LNCAP (cell line): ENCODE measurements around the gene BMX.

ENCODE experiments used
- CTCF ChIP-seq: fragments of 450-650 bp; IDR thresholded peaks from 2 replicates; pipeline ENCODE4 v1.5.1; 2017; ENCODE audit warnings: mild to moderate bottlenecking

The BMX gene

GRCh38 chrX:15567886-15568616, 67.4 kb downstream of the BMX start:
- peak; percentile 67 for TF ChIP-seq CTCF

- TF ChIP-seq CTCF, result no peak
Observed at GRCh38 chrX:15570145-15570544, 69.5 kb downstream of the BMX start.

GRCh38 chrX:15574017-15574416, 73.4 kb downstream of the BMX start:
- no peak for TF ChIP-seq CTCF

- TF ChIP-seq CTCF, result no peak
Observed at GRCh38 chrX:15576019-15576418, 75.4 kb downstream of the BMX start.

- no peak for TF ChIP-seq CTCF
Observed at GRCh38 chrX:15579778-15580747, 79.5 kb downstream of the BMX start.

- peak; percentile 13; the same call in 1 of the 2 replicates for TF ChIP-seq CTCF
Observed at GRCh38 chrX:15594371-15594770, 93.8 kb downstream of the BMX start.

GRCh38 chrX:15598026-15598425, 97.4 kb downstream of the BMX start:
- TF ChIP-seq CTCF, result no peak
